ENCODE results near the gene MYCBP2. TPM values are rescaled to one million over a fixed set of nuclear protein-coding genes. Genes with fewer than 3 reads are reported as not detected.

MYCBP2 gene
- total RNA-seq, 1 donor from 2014 or later: 37.4 TPM

- no peak for TF ChIP-seq CTCF (IDR thresholded peaks at IDR 0.05; ENCODE audit: insufficient read depth, low read length, severe bottlenecking)
- DNase-seq (ENCODE audit: low read depth) (no peak), FAIRE-seq (no peak)
- Histone ChIP-seq H3K36me3 (ENCODE audit: control insufficient read depth, insufficient read depth, low read length) (peaks cover 2% of the 10 kb centered on the region), H3K27me3 (ENCODE audit: control insufficient read depth, insufficient read depth, low read length) (no peaks in the 10 kb centered on the region), H3K4me3 (ENCODE audit: low read depth, low read length) (no peak overlapping the region)
Measured at GRCh38 chr13:77001963-77002587, 324.8 kb downstream of the MYCBP2 start.

GRCh38 chr13:77001540-77001939 is 325.4 kb downstream of the MYCBP2 start:
- no peak for TF ChIP-seq CTCF (IDR thresholded peaks at IDR 0.05; ENCODE audit: insufficient read depth, low read length, severe bottlenecking)

GRCh38 chr13:77000475-77000874 is 326.4 kb downstream of the MYCBP2 start:
- TF ChIP-seq CTCF (IDR thresholded peaks at IDR 0.05; ENCODE audit: insufficient read depth, low read length, severe bottlenecking): no peak
- H3K36me3 ChIP-seq (ENCODE audit: control insufficient read depth, insufficient read depth, low read length): peaks cover 2% of the 10 kb centered on the region
- FAIRE-seq: no peak

More at GRCh38 chr13:77001540-77001939, 325.4 kb downstream of the MYCBP2 start:
- H3K4me3 ChIP-seq (ENCODE audit: low read depth, low read length): no peak overlapping the region
- H3K36me3 ChIP-seq (ENCODE audit: control insufficient read depth, insufficient read depth, low read length): peaks cover 2% of the 10 kb centered on the region
- DNase-seq (ENCODE audit: low read depth) (no peak), FAIRE-seq (no peak)
- H3K27me3 ChIP-seq (ENCODE audit: control insufficient read depth, insufficient read depth, low read length): no peaks in the 10 kb centered on the region

More at GRCh38 chr13:77000475-77000874, 326.4 kb downstream of the MYCBP2 start:
- no peak for DNase-seq (ENCODE audit: low read depth)
- Histone ChIP-seq H3K4me3 (ENCODE audit: low read depth, low read length) (no peak overlapping the region), H3K27me3 (ENCODE audit: control insufficient read depth, insufficient read depth, low read length) (no peaks in the 10 kb centered on the region)

Other genes with a start within 250 kb of the MYCBP2 start
- 60.8 and 185 TPM in 2 replicates for gene SCEL, start 208.6 kb upstream of the MYCBP2 start, total RNA-seq

All from bronchial epithelial cell (primary cell).